Activated CD8-positive, alpha-beta memory T cell treated with anti-CD3 and anti-CD28 coated beads, Interleukin-2, amount 50 U/mL, for 24 hours (primary cell): ENCODE measurements around the gene NSL1.

ENCODE experiments used
- DNase-seq: peaks from one replicate; pipeline ENCODE4 v3.0.0-alpha.2; 2020; ENCODE audit errors: extremely low read depth

NSL1 gene

GRCh38 chr1:212685429-212685828 lies 106.1 kb downstream of the NSL1 start:
- no peak for DNase-seq

GRCh38 chr1:212684521-212685090 lies 107.0 kb downstream of the NSL1 start:
- DNase-seq: no peak

- DNase-seq: no peak
These were observed 107.5 kb downstream of the NSL1 start for GRCh38 chr1:212684076-212684475.

GRCh38 chr1:212683357-212683722 lies 108.2 kb downstream of the NSL1 start:
- DNase-seq: no peak

- no peak for DNase-seq
These were observed 110.7 kb downstream of the NSL1 start for GRCh38 chr1:212680680-212681389.

- no peak for DNase-seq
These were observed 112.8 kb downstream of the NSL1 start for GRCh38 chr1:212678456-212679410.

GRCh38 chr1:212677573-212677972 lies 114.0 kb downstream of the NSL1 start:
- no peak for DNase-seq

- DNase-seq: no peak
These were observed 114.4 kb downstream of the NSL1 start for GRCh38 chr1:212677136-212677535.
